Smooth muscle cell of bladder (primary cell): ENCODE data around the gene BZW1. TPM values are rescaled to one million over a fixed set of nuclear protein-coding genes. Genes with fewer than 3 reads are reported as not detected.

Experiments
- total RNA-seq: library from RNA; depleted of rRNA; stranded (reverse); fragments of >200 nt; gene quantifications from 2 replicates; pipeline ENCODE4 v1.2.3, GENCODE V29; 2014

Gene BZW1
- total RNA-seq: 350 and 428 TPM in 2 replicates

DNA sequence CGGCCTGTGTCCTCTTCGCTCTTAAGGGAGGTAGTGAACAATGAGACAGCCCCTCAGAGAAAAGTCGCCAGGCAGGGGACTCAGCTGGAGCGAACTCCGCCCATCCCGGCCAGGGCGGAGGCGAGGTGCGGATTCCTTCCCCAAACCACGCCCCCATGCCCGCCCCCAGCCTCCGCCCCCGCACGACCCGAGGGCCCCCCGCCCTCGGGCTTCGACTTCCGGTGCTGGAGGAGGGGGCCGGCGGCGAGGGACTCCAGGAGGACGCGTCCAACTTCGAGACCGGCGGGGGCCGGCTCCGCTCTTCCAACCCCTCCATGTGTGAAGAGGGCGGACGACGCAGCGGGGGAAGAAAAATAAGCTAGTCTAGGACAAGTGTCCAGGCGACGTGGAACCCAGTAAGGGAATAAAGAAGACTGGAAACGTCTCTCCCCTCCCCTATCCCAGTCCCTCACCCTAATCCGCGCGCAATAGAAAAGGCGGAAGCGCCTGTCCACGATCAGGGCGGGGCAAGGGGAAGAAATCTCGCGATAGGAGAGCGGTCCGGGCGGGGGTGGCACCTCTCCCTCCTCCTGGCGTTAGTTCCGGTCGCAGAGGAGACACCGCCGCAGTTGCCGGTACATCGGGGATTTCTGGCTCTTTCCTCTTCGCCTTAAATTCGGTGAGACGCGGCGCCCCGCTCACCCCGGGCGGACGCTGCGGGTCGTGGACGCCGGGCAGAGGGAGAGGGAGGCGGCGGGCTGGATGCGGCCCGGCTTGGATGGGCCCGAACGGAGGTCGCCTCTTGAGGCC, at the start of gene BZW1:
Gene BZW1 (plus strand): TSS at position 578 of the 789 bp plus-strand sequence. CDS start 1,308 bp downstream, outside the sequence.

DNA sequence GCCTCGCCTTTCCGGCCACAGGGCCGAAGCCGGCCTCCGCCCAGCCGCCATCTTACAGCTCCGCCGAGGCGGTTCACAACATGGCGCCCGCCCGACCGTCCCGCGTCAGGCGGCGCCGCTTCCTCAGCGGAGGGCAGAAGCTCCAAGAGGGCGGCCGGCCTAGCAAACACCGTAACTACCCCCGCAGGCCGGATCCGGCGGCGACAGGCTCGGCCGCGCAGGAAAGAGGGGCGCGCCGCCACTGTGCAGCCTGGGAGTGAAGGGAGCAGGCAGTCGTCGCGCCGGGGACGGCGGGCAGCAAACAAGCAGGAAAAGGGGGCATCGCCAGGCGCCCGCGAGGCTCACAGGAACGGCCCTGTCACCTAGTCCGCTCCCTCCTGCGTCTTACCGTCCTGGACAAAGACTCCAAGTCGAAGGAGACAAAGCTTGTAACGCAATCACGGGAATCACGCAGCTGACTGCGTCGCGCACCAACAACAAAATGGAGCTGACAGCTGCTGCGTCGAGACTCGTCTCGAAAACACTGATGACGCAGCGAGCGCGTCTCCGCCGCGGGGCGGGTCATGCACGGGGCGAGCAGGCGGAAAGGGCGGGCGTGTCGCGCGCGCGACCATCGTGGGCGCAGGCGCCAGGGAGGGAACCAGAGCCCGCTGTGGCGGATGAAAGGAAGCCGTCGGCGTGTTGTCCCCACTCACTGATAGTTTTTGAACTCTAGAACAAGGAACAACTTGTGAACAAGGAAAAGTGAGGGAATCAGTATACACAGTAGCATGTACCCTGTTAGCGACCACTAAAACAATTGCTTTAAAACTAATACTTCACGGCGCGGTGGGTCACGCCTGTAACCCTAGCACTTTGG, 52.7 kb downstream of the BZW1 start, which contains the start of gene CLK1:
Gene CLK1 (minus strand): TSS at position 483 of the 859 bp plus-strand sequence. CDS start 2,796 bp downstream, outside the sequence.

Other genes starting within 250 kb of the BZW1 start
- gene AOX1, start 225.9 kb upstream of the BZW1 start, total RNA-seq: 23.2 and 45.3 TPM in 2 replicates
- gene CLK1, start 52.7 kb downstream of the BZW1 start, total RNA-seq: 56.7 and 60.9 TPM in 2 replicates
- 50.2 and 63.9 TPM in 2 replicates for gene PPIL3, start 77.2 kb downstream of the BZW1 start, total RNA-seq
- gene NIF3L1, start 77.5 kb downstream of the BZW1 start, total RNA-seq: 17.8 and 19.1 TPM in 2 replicates
- gene ORC2, start 151.8 kb downstream of the BZW1 start, total RNA-seq: 12.3 and 12.4 TPM in 2 replicates